Aorta (tissue), 5 donors: ENCODE measurements around the gene CNTNAP4. TPM values are rescaled to one million over a fixed set of nuclear protein-coding genes. Genes with fewer than 3 reads are reported as not detected.

Experiments
- ATAC-seq: fragments of 200-7000 bp; cut with Tn5 transposase; one replicate; pipeline ENCODE4 v1.9.1; 2022; ENCODE audit warnings: moderate library complexity; ENCODE audit not compliant: low FRiP score
- DNase-seq, 2 donors: peaks; one replicate each; pipeline ENCODE4 v3.0.0-alpha.2; 2020
- H3K27ac ChIP-seq, 2 donors: one replicate each; pipeline ENCODE4 v1.5.1; 2013; ENCODE audit warnings: low read length in 2 of 2, mild to moderate bottlenecking in 2 of 2, moderate library complexity in 2 of 2, control low read depth in 1 of 2, inconsistent platforms in 1 of 2, low read depth in 1 of 2
- H3K27me3 ChIP-seq, 2 donors: one replicate each; pipeline ENCODE4 v1.6.1; 2013; ENCODE audit warnings: control low read depth in 1 of 2, low read length in 1 of 2, mild to moderate bottlenecking in 1 of 2, moderate library complexity in 1 of 2; ENCODE audit not compliant: insufficient read depth in 2 of 2, control insufficient read depth in 1 of 2
- H3K36me3 ChIP-seq, 2 donors: one replicate each; pipeline ENCODE4 v1.6.1; 2013; ENCODE audit warnings: control low read depth in 1 of 2, low read length in 1 of 2, mild to moderate bottlenecking in 1 of 2; ENCODE audit not compliant: insufficient read depth in 2 of 2, control insufficient read depth in 1 of 2
- H3K4me1 ChIP-seq, 2 donors: one replicate each; pipeline ENCODE4 v1.6.1; 2013; ENCODE audit warnings: low read length in 2 of 2, control low read depth in 1 of 2, mild to moderate bottlenecking in 1 of 2, moderate library complexity in 1 of 2; ENCODE audit not compliant: insufficient read depth in 2 of 2, control insufficient read depth in 1 of 2
- H3K4me3 ChIP-seq, 2 donors: one replicate each; pipeline ENCODE4 v1.5.1; 2013; ENCODE audit warnings: low read length in 2 of 2, control low read depth in 1 of 2, mild to moderate bottlenecking in 1 of 2
- H3K9me3 ChIP-seq: one replicate; pipeline ENCODE4 v1.6.1; 2013; ENCODE audit warnings: mild to moderate bottlenecking, low read length; ENCODE audit not compliant: control insufficient read depth
- WGBS, 2 donors: extraction: QIAGEN DNeasy Blood & Tissue Kit; methylation state at CpG; one replicate each; pipeline ENCODE4 v1.1.7; 2013; 5-methylcytosine and 5-hydroxymethylcytosine counted together
- intact Hi-C, 2 donors: fragments of 100-400 bp; cut with DNase I; formaldehyde crosslinking; loops; one replicate each; pipeline versions ENCODE4 v1.14.2 to v1.15.0; 2022
- polyA plus RNA-seq, 2 donors: library from polyadenylated mRNA; stranded (reverse); fragments of 200-250 nt; gene quantifications; one replicate each; pipeline ENCODE4 v1.2.3, GENCODE V29; 2013
- total RNA-seq, 2 donors: library from RNA; stranded (reverse); fragmentation: NEBNext Ultra II Directional; extraction: Animal tissue kit (Norgen Biotek cat#: 25700); gene quantifications; one replicate each; pipeline ENCODE4 v1.2.1, GENCODE V29; 2021
- donor health status: healthy with polysubstance abuse.
- donor health status: Bipolar disorder and iron deficiency.
- donor health status: DM: no; HTN: no; CAD: no.
- donor health status: DM: no; HTN: no; CAD: no.
- donor health status: DM: yes; HTN: yes; CAD: no.

Gene CNTNAP4
- total and polyA plus RNA-seq, 4 donors = not detected

DNA sequence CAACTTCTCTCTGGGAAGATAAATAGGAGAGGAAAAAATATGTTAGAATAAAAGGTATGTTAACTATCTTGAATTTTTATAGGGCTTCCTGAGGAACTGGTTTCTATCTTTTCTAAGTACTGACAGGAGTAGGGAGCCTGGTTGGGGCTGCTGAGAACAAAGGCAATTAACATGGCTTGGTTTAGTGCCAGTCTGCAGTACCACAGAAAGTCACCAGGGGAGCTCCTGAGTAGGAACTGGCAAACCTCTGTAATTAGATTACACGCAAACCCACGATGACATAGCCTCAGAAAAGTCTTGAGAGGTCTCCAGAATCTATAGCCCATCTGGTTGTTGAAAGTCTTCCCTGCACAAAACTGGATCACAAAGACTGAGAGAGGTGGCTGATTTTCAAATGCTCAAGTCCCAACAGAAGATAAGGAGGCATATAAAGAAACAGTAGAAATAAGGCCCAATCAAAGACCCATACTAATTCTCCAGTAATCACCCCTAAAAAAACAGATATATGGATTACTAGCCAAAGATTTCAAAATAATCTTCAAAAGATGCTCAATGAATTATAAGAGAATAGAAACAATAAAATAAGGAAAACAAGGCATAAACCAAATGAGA, 11.7 kb upstream of the CNTNAP4 start:
- ATAC-seq (no peak), DNase-seq (no peak)
- intact Hi-C loops = no loop called here
- no peaks in the 10 kb centered on the region for H3K27me3 ChIP-seq
- peaks cover 1% of the 10 kb centered on the region for H3K9me3 ChIP-seq
- no peak overlapping the region for H3K4me3 ChIP-seq
- no peak overlapping the region for H3K27ac ChIP-seq
- 5 to 12% methylated on average over 2 of the region's 2 CpGs for WGBS, 2 donors
- H3K4me1 ChIP-seq = no peaks in the 10 kb centered on the region
- no peaks in the 10 kb centered on the region for H3K36me3 ChIP-seq

DNA sequence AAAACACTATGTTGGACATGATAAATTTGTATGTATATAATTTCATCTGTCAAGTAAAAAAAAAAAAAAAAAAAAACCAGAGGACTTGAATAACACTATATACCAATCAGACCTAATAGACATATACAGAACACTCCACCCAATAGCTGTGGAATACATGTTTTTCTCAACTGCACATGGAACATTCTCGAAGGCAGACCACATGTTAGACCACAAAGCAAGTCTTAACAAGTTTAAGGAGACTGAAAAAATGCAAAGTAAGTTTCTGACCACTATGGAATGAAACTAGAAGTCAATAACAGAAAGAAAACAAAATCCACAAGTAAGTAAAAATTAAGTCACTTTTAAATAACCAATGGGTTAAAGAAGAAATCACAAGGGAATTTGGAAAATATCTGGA, 8.4 kb upstream of the CNTNAP4 start:
- Histone ChIP-seq H3K4me3 (no peak overlapping the region), H3K27me3 (no peaks in the 10 kb centered on the region), H3K27ac (no peak overlapping the region), H3K36me3 (no peaks in the 10 kb centered on the region), H3K4me1 (no peaks in the 10 kb centered on the region), H3K9me3 (peaks cover 1% of the 10 kb centered on the region)
- 60 to 63% methylated on average over 1 of the region's 1 CpG for whole genome bisulfite sequencing, 2 donors
- intact Hi-C loops = no loop called here
- DNase-seq (no peak), ATAC-seq (no peak)

DNA sequence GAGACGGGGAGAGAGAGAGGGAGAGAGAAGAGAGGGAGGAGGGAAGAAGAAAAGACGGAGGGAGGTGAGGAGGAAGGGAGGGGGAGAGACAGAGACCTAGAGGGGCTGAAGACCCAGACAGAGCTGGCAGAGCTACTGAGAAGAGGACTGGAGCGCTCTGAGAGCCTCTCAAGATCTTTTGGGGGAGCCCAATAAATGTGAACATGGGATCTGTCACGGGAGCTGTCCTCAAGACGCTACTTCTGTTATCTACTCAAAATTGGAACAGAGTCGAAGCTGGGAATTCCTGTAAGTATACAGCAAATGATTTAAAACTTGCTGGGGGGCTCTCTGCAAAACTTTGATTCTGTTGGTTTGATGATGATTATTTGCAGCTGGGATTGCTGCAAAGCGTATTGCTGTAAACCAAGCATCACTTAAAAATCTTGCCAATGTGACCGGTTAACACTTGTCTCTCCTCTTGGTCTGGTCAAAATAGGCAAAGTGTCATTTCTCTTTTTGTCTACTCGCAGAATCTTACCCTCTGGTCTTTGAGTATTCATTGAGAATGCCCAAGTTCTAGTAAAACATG, 344 bp downstream of the CNTNAP4 start:
- intact Hi-C loops = no loop called here
- H3K27me3 ChIP-seq = no peaks in the 10 kb centered on the region
- no peaks in the 10 kb centered on the region for H3K9me3 ChIP-seq
- H3K4me3 ChIP-seq = no peak overlapping the region
- no peak overlapping the region for H3K27ac ChIP-seq
- no peaks in the 10 kb centered on the region for H3K4me1 ChIP-seq
- ATAC-seq (no peak), DNase-seq (no peak)
- 31 to 33% methylated on average over 9 of the region's 9 CpGs for WGBS, 2 donors
- no peaks in the 10 kb centered on the region for H3K36me3 ChIP-seq

DNA sequence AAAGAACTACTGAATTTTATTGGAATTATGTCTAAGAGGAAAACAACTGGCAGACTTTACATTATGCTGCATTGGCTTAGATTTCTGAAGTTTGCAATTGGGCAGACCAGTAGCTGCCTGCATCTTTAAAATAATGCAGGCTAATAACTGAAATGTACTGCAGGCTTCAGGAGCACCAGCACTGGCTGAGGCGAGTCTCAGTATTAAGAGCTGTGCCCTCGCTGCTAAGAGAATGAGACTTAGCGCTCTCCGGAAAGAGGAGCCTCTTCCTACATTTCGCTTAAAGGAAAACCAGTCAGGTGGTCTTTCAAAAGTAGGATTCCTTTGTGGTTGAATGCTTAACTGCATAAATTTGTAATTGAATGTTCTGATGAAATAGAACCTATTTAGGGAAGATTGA, 885 bp downstream of the CNTNAP4 start:
- Histone ChIP-seq H3K4me1 (no peaks in the 10 kb centered on the region), H3K9me3 (no peaks in the 10 kb centered on the region), H3K4me3 (no peak overlapping the region), H3K27ac (no peak overlapping the region), H3K27me3 (no peaks in the 10 kb centered on the region), H3K36me3 (no peaks in the 10 kb centered on the region)
- ATAC-seq (no peak), DNase-seq (no peak)
- intact Hi-C loops = no loop called here
- 64 to 65% methylated on average over 5 of the region's 5 CpGs for WGBS, 2 donors

DNA sequence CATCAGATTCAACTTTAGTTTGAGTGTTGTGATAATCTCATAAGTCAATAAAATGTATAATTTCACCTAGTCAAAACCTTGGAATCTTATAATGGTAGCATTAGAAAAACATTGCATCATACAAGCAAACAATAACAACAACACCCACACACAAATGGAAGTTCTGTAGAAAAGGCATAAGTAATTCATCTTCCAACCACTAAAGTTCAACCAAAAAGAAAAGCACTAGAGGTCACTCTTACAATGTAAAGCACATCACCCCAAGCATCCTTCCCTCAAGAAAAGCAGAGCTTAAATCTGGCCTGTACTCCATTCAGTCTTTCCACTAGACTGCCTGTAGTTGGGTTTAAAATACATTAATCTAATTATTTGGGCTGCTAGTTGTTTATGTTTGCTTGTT, 1.8 kb downstream of the CNTNAP4 start:
- intact Hi-C loops = no loop called here
- no peaks in the 10 kb centered on the region for H3K27me3 ChIP-seq

DNA sequence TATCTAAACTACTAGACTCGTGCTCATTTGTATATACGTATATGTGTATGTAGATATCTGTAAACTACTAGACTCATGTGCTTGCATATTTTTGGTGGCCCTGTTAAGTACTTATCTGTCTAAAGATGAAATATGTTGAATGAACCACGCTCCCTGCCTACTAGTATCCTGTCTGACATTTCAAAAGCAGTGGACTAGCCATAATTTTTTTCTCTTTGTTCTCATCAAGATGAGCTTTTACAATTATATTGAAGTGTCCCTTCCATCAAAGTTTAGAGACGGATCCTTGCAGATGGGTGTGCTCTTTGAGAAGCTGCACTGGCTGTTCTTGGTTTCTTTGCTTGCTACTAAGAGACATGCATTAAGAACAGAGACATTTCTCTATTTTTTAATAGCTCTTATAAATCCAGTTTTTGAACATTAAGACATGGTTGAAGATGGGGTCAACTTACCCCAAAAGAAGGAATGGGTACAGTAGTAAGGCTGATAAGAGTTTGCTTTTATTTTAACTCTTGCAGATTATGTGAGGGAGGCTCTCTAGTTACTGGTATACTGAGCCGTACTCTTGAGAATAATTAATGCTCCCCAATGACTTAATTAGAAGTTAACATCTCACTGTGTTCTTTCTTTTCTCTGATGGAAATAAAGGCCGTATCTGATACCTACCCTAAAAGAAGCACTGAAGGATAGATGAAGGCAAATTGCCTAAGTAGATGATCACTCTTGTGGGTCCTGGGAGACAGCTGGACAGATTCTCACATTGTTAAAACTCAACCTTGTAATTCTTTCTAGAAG, 3.4 kb downstream of the CNTNAP4 start:
- intact Hi-C loops = no loop called here
- 74 to 77% methylated on average over 6 of the region's 6 CpGs for WGBS, 2 donors
- no peaks in the 10 kb centered on the region for H3K9me3 ChIP-seq
- H3K4me3 ChIP-seq = no peak overlapping the region
- H3K36me3 ChIP-seq = no peaks in the 10 kb centered on the region
- no peak overlapping the region for H3K27ac ChIP-seq
- no peak for DNase-seq
- H3K4me1 ChIP-seq = no peaks in the 10 kb centered on the region
- H3K27me3 ChIP-seq = no peaks in the 10 kb centered on the region
- no peak for ATAC-seq

More for the DNA sequence above, 1.8 kb downstream of the CNTNAP4 start:
- no peaks in the 10 kb centered on the region for H3K36me3 ChIP-seq
- H3K27ac ChIP-seq = no peak overlapping the region
- DNase-seq = no peak
- ATAC-seq = no peak
- no peaks in the 10 kb centered on the region for H3K9me3 ChIP-seq
- H3K4me1 ChIP-seq = no peaks in the 10 kb centered on the region
- no peak overlapping the region for H3K4me3 ChIP-seq

DNA sequence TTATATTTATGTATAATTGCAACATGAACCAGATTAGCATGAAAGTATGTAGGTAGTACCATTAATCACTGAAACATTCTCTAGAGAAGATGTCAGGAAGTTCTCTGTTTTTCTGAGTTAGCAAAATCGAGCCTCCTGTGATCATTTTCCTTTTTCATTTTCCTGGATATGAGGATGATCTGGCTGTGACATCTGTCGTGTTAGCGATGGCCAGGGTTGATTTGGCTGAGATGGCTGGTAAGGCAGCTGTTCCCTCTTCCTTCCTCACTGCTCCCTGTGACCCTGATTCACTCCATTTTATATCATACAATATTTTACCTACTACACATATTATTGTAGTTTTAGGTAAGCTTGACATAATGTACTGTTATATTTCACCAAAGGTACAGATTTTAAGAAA, 10.3 kb downstream of the CNTNAP4 start:
- no peaks in the 10 kb centered on the region for H3K4me1 ChIP-seq
- no peaks in the 10 kb centered on the region for H3K36me3 ChIP-seq
- 50 to 58% methylated on average over 3 of the region's 3 CpGs for WGBS, 2 donors
- H3K27ac ChIP-seq = no peak overlapping the region
- ATAC-seq = no peak
- no peaks in the 10 kb centered on the region for H3K27me3 ChIP-seq
- intact Hi-C loops = no loop called here
- no peaks in the 10 kb centered on the region for H3K9me3 ChIP-seq
- H3K4me3 ChIP-seq = no peak overlapping the region
- DNase-seq = no peak

DNA sequence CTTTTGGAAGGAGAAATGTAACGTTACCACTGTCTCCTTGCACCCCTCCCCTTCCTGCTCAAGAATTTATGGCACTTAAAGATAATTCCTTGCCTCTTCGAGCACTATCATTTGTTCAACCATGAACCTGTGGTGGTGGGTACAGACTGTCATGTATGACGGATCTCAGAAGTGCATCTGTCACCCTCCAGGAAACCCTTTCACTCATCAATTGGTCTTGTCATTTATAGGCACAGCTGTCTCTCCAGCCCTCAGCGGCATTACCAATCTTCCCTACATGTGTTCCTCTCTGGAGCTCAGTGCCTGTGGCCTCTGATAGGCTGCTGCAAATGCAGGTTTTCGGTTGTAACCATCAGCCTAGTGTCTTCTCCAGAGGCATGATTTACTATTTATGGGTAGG, 15.0 kb downstream of the CNTNAP4 start:
- Histone ChIP-seq H3K4me3 (no peak overlapping the region), H3K27me3 (no peaks in the 10 kb centered on the region), H3K36me3 (no peaks in the 10 kb centered on the region), H3K27ac (no peak overlapping the region), H3K4me1 (no peaks in the 10 kb centered on the region), H3K9me3 (no peaks in the 10 kb centered on the region)
- DNase-seq = no peak
- WGBS, 2 donors = 69 to 71% methylated on average over 5 of the region's 5 CpGs
- intact Hi-C loops = no loop called here
- ATAC-seq = no peak

DNA sequence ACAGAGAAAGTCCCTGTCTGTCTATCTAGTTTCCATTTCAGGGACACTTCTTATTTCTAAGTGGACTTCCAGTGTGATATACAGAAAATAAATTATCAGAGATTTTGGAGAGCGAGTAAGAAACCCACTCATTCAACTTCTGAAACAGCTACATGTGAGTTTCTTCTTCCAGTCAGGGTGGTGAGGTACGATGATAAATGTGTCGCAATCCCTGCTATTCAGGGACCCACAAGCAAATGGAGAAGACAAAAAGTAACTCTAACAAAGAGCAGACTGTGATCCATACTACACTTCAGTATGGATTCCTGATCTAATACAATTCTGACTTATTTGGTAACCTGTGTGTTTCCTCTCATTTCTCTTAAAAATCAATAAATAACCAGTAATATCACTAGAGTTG, 16.8 kb downstream of the CNTNAP4 start:
- no peak overlapping the region for H3K27ac ChIP-seq
- H3K4me1 ChIP-seq = no peaks in the 10 kb centered on the region
- H3K9me3 ChIP-seq = no peaks in the 10 kb centered on the region
- no peak for DNase-seq
- H3K27me3 ChIP-seq = no peaks in the 10 kb centered on the region
- H3K36me3 ChIP-seq = no peaks in the 10 kb centered on the region
- WGBS, 2 donors = 67 to 83% methylated on average over 3 of the region's 3 CpGs
- ATAC-seq = no peak
- intact Hi-C loops = no loop called here
- H3K4me3 ChIP-seq = no peak overlapping the region
